H1 (cell line): ENCODE results near the gene PTPRJ. TPM values are rescaled to one million over a fixed set of nuclear protein-coding genes. Genes with fewer than 3 reads are reported as not detected.

Experiments
- POLR2AphosphoS5 ChIP-seq: IDR thresholded peaks from 2 replicates; pipeline ENCODE4 v1.6.1; 2011; ENCODE audit warnings: low read depth, low read length
- polyA plus RNA-seq, 7 experiments: library from polyadenylated mRNA; depleted of rRNA in 3 of 7; stranded (reverse) in 5 of 7; unstranded in 2 of 7; fragments of >200 nt in 5 of 7; fragments of 200-250 nt in 2 of 7; gene quantifications; 1 replicate in 5 of 7; 2 replicates in 1 of 7; 4 replicates in 1 of 7; pipeline versions ENCODE4 v1.2.1 to v1.2.3, GENCODE V29; 2011 to 2013; ENCODE audit warnings: missing spikeins in 2 of 7, mixed read lengths in 2 of 7
- total RNA-seq: library from RNA; stranded (reverse); fragmentation: NEBNext Ultra II Directional; extraction: Animal tissue kit (Norgen Biotek cat#: 25700); gene quantifications from 2 replicates; pipeline ENCODE4 v1.2.1, GENCODE V29; 2021

PTPRJ gene
- total and polyA plus RNA-seq, 2 of the 8 experiments (the other 6 are each of a cell fraction or from before 2014, with no cell fraction given), result 4.4 to 22.6 TPM

DNA sequence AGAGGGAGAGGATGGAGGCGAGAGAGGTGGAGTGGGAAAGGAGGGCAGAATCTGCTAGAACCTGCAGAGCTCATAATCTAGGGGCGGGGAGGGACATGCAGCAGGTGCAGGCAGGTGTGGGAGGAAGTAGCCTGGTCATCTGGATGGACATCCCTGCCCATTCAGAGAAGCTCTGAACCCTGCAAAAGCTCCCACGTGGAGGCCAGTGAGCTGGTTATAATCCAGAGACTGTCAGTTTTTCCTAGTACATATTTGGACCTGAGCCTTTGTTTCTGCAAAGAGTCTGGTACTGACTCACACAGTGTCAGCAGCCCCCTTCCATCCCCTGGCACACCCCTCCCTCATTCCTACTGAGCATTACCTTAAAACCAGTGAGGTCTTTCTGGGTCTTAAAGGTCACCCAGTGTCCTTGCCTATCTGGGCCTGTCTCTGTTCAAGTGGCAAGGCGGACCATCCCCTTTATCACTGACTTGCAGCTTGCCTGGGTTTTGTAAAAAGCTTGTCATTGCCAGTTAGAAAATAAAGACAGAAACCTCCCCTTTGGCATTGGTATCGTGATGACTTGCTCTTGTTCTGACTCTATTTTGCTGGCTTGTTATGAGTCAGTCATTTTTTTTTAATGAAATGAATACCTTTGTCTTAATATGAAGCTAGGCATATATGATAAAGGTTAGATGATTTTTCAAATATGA lies 26.1 kb downstream of the PTPRJ start (continued):
- TF ChIP-seq POLR2AphosphoS5, result no peak
